ENCODE data around the gene TLR10. TPM values are rescaled to one million over a fixed set of nuclear protein-coding genes. Genes with fewer than 3 reads are reported as not detected.
"Not testable (repeated sequence)": the region's sequence is repeated elsewhere in the genome, so short reads cannot be mapped to it uniquely, and the experiment has no call there.

Gene TLR10
- total RNA-seq, 1 experiment from 2014 or later: not detected

DNA sequence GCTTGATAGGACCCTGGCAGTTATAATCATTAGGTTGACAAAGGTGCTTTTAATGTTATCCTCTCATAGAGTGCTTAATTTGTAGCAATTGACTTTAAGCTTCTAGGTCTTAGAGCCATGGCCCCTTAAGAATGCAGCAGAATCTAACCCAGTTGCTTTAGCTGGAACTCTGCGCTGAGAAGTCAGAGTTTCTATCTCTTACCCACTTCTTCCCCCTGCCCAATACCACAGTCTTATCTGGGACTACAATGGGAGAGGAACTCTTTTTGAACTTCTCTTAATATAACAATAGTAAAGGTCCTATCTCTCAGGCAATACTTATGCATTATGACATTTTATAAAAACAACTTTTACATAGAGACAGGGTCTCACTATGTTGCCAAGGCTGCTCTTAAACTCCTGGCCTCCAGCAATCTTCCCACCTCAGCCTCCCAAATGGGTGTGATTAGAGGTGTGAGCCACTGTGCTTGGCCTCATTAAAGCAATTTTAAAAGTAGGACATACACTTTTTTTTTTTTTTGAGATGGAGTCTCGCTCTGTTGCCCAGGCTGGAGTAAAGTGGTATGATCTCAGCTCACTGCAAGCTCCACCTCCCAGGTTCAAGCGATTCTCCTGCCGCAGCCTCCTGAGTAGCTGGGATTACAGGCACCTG, 1.8 kb downstream of the TLR10 start:
- Histone ChIP-seq H3K36me3 (ENCODE audit: insufficient read depth, low read length, poor library complexity, severe bottlenecking) (no peaks in the 10 kb centered on the region), H3K27me3 (replicated peaks; ENCODE audit: insufficient read depth, low read depth, low read length, poor library complexity) (no peaks in the 10 kb centered on the region), H3K4me3 (ENCODE audit: low read depth, low read length, poor library complexity, severe bottlenecking) (no peak overlapping the region), H3K4me1 (ENCODE audit: insufficient read depth, low read length, poor library complexity, severe bottlenecking) (no peaks in the 10 kb centered on the region), H3K9me3 (ENCODE audit: low read depth, low read length, poor library complexity, severe bottlenecking) (no peaks in the 10 kb centered on the region), H3K27ac (ENCODE audit: low read depth, low read length, poor library complexity, severe bottlenecking) (no peak overlapping the region)
- ChIA-PET POLR2A (ENCODE audit: low non-redundant PET) (interaction anchor here (0.6 kb wide), 1 partner anchor 38 kb away, joined by 5 read pairs; no protein-coding TSS in a partner anchor), CTCF (interaction anchor here (0.6 to 0.7 kb wide), 2 partner anchors 457 to 609 kb away, joined by 3 to 14 read pairs; no protein-coding TSS in a partner anchor)
- no peak for TF ChIP-seq EZH2 (IDR thresholded peaks at IDR 0.05; ENCODE audit: borderline replicate concordance, low read depth, low read length, poor library complexity, severe bottlenecking)
- no peak for TF ChIP-seq CTCF (conservative IDR thresholded peaks at IDR 0.05; ENCODE audit: low read depth, low read length)
- DNase-seq (ENCODE audit: low spot score): no peak
- intact Hi-C loops (cut with micrococcal nuclease; ENCODE audit: unreplicated experiment): loop anchor here (5.0 kb wide), 1 partner anchor 719 kb away; no protein-coding TSS in a partner anchor
- no TSS peak for BruUV-seq (replicated peaks)

DNA sequence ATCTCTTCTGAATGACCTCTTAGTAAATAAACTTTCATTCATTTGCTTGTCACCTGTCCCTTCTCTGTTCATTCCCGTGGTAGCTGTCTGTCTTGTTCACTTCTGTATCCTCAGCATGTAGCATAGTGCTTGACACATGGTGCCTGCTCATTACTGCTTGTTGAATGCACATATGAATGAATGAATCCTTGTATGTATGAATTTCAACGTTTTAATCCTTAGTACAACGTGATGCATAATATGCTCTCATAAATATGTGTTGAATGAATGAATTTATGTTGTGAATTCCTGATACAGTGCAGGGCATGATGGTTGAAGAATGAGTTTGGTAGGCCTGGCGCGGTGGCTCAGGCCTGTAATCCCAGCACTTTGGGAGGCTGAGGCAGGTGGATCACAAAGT, 3.0 kb downstream of the TLR10 start:
- no TSS peak for BruUV-seq (replicated peaks)
- Histone ChIP-seq H3K27me3 (replicated peaks; ENCODE audit: insufficient read depth, low read depth, low read length, poor library complexity) (no peaks in the 10 kb centered on the region), H3K36me3 (ENCODE audit: insufficient read depth, low read length, poor library complexity, severe bottlenecking) (no peaks in the 10 kb centered on the region), H3K9me3 (ENCODE audit: low read depth, low read length, poor library complexity, severe bottlenecking) (no peaks in the 10 kb centered on the region), H3K27ac (ENCODE audit: low read depth, low read length, poor library complexity, severe bottlenecking) (no peak overlapping the region), H3K4me3 (ENCODE audit: low read depth, low read length, poor library complexity, severe bottlenecking) (no peak overlapping the region), H3K4me1 (ENCODE audit: insufficient read depth, low read length, poor library complexity, severe bottlenecking) (no peaks in the 10 kb centered on the region)
- POLR2A ChIA-PET (ENCODE audit: low non-redundant PET): no interaction called here
- intact Hi-C loops (cut with micrococcal nuclease; ENCODE audit: unreplicated experiment): loop anchor here (5.0 kb wide), 1 partner anchor 717 kb away; no protein-coding TSS in a partner anchor
- no peak for DNase-seq (ENCODE audit: low spot score)
- CTCF ChIA-PET: no interaction called here
- TF ChIP-seq CTCF (conservative IDR thresholded peaks at IDR 0.05; ENCODE audit: low read depth, low read length) (no peak), EZH2 (IDR thresholded peaks at IDR 0.05; ENCODE audit: borderline replicate concordance, low read depth, low read length, poor library complexity, severe bottlenecking) (no peak)

DNA sequence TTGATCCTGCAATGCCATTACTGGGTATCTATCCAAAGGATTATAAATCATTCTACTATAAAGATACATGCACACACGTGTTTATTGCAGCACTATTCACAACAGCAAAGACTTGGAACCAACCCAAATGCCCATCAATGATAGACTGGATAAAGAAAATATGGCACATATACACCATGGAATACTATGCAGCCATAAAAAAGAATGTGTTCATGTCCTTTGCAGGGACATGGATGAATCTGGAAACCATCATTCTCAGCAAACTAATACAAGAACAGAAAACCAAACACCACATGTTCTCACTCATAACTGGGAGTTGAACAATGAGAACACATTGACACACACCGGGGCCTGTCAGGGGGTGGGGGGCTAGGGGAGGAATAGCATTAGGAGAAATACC, 4.9 kb downstream of the TLR10 start:
- H3K4me1 ChIP-seq (ENCODE audit: insufficient read depth, low read length, poor library complexity, severe bottlenecking); BruUV-seq (replicated peaks); H3K27me3 ChIP-seq (replicated peaks; ENCODE audit: insufficient read depth, low read depth, low read length, poor library complexity); POLR2A ChIA-PET (ENCODE audit: low non-redundant PET); H3K27ac ChIP-seq (ENCODE audit: low read depth, low read length, poor library complexity, severe bottlenecking); H3K9me3 ChIP-seq (ENCODE audit: low read depth, low read length, poor library complexity, severe bottlenecking); intact Hi-C loops (cut with micrococcal nuclease; ENCODE audit: unreplicated experiment); CTCF ChIA-PET; H3K36me3 ChIP-seq (ENCODE audit: insufficient read depth, low read length, poor library complexity, severe bottlenecking); DNase-seq (ENCODE audit: low spot score); H3K4me3 ChIP-seq (ENCODE audit: low read depth, low read length, poor library complexity, severe bottlenecking): not testable (repeated sequence)

- Histone ChIP-seq H3K9me3 (ENCODE audit: low read depth, low read length, poor library complexity, severe bottlenecking) (no peaks in the 10 kb centered on the region), H3K27ac (ENCODE audit: low read depth, low read length, poor library complexity, severe bottlenecking) (no peak overlapping the region), H3K4me1 (ENCODE audit: insufficient read depth, low read length, poor library complexity, severe bottlenecking) (no peaks in the 10 kb centered on the region), H3K36me3 (ENCODE audit: insufficient read depth, low read length, poor library complexity, severe bottlenecking) (no peaks in the 10 kb centered on the region), H3K27me3 (replicated peaks; ENCODE audit: insufficient read depth, low read depth, low read length, poor library complexity) (no peaks in the 10 kb centered on the region), H3K4me3 (ENCODE audit: low read depth, low read length, poor library complexity, severe bottlenecking) (no peak overlapping the region)
- ChIA-PET POLR2A (ENCODE audit: low non-redundant PET) (no interaction called here), CTCF (no interaction called here)
- no peak for DNase-seq (ENCODE audit: low spot score)
- TF ChIP-seq EZH2 (IDR thresholded peaks at IDR 0.05; ENCODE audit: borderline replicate concordance, low read depth, low read length, poor library complexity, severe bottlenecking) (no peak), CTCF (conservative IDR thresholded peaks at IDR 0.05; ENCODE audit: low read depth, low read length) (no peak)
- BruUV-seq (replicated peaks): no TSS peak
- intact Hi-C loops (cut with micrococcal nuclease; ENCODE audit: unreplicated experiment): no loop called here
These were observed 7.5 kb downstream of the TLR10 start for GRCh38 chr4:38775326-38775725.
